A673 (cell line): ENCODE measurements around the gene OR4D9. TPM values are rescaled to one million over a fixed set of nuclear protein-coding genes. Genes with fewer than 3 reads are reported as not detected.

ENCODE experiments used
- BruUV-seq: library from RNA; stranded (reverse); fragments of 400-500 nt; replicated peaks from 2 replicates; lab custom pipeline; 2021; lab: Mats Ljungman, UMichigan
- CTCF ChIA-PET: fragments of 300-600 bp; sonication (Branson Sonifier 250); formaldehyde crosslinking; loops from one replicate; lab custom pipeline; 2022; ENCODE audit warnings: antibody characterized with exemption; lab: Charles Lee
- POLR2A ChIA-PET: fragments of 300-600 bp; sonication (Branson Sonifier 250); formaldehyde crosslinking; loops from one replicate; lab custom pipeline; 2022; ENCODE audit warnings: antibody characterized with exemption; ENCODE audit not compliant: low non-redundant PET; lab: Charles Lee
- DNase-seq: peaks from one replicate; pipeline ENCODE4 v3.0.0-alpha.2; 2015; ENCODE audit warnings: low spot score
- H3K27ac ChIP-seq: fragments of 200-600 bp; sonication (generic); 2 replicates; pipeline ENCODE4 v1.5.1; 2016; ENCODE audit warnings: mixed run types, low read depth, mild to moderate bottlenecking, mixed read lengths, antibody characterized with exemption, low read length; ENCODE audit not compliant: poor library complexity, severe bottlenecking
- H3K27me3 ChIP-seq: fragments of 200-600 bp; sonication (generic); replicated peaks from 2 replicates; pipeline ENCODE4 v1.6.1; 2017; ENCODE audit warnings: mixed run types, low read depth, mild to moderate bottlenecking, mixed read lengths, antibody characterized with exemption, low read length; ENCODE audit not compliant: insufficient read depth, poor library complexity
- H3K36me3 ChIP-seq: fragments of 200-600 bp; sonication (generic); 2 replicates; pipeline ENCODE4 v1.6.1; 2016; ENCODE audit warnings: mixed run types, mild to moderate bottlenecking, mixed read lengths, antibody characterized with exemption, low read length; ENCODE audit not compliant: insufficient read depth, poor library complexity, severe bottlenecking
- H3K4me1 ChIP-seq: fragments of 200-600 bp; sonication (generic); 2 replicates; pipeline ENCODE4 v1.6.1; 2017; ENCODE audit warnings: mixed run types, mild to moderate bottlenecking, mixed read lengths, antibody characterized with exemption, low read length; ENCODE audit not compliant: insufficient read depth, poor library complexity, severe bottlenecking
- H3K4me3 ChIP-seq: fragments of 200-600 bp; sonication (generic); 2 replicates; pipeline ENCODE4 v1.5.1; 2016; ENCODE audit warnings: low read depth, mixed run types, mild to moderate bottlenecking, mixed read lengths, low read length; ENCODE audit not compliant: poor library complexity, severe bottlenecking
- H3K9me3 ChIP-seq: fragments of 200-600 bp; sonication (generic); 2 replicates; pipeline ENCODE4 v1.6.1; 2016; ENCODE audit warnings: mixed run types, low read depth, mild to moderate bottlenecking, mixed read lengths, antibody characterized with exemption, low read length; ENCODE audit not compliant: poor library complexity, severe bottlenecking
- CTCF ChIP-seq: fragments of 300-800, 200-600 bp; sonication (generic); conservative IDR thresholded peaks from 2 replicates; pipeline ENCODE4 v1.5.1; 2017; ENCODE audit warnings: low read depth, mild to moderate bottlenecking, antibody characterized with exemption, low read length, moderate library complexity, mixed read lengths
- EZH2 ChIP-seq: fragments of 200-600 bp; sonication (generic); IDR thresholded peaks from 2 replicates; pipeline ENCODE4 v1.6.1; 2017; ENCODE audit warnings: borderline replicate concordance, low read depth, mild to moderate bottlenecking, mixed read lengths, antibody characterized with exemption, low read length; ENCODE audit not compliant: poor library complexity, severe bottlenecking
- intact Hi-C: fragments of 100-400 bp; cut with micrococcal nuclease; formaldehyde crosslinking; loops from one replicate; pipeline ENCODE4 v1.10.0; 2022; ENCODE audit not compliant: unreplicated experiment
- total RNA-seq: library from RNA; stranded (reverse); gene quantifications from 2 replicates; pipeline ENCODE4 v1.2.3, GENCODE V29; 2021

Gene OR4D9
- total RNA-seq, 1 experiment from 2014 or later, result not detected

DNA sequence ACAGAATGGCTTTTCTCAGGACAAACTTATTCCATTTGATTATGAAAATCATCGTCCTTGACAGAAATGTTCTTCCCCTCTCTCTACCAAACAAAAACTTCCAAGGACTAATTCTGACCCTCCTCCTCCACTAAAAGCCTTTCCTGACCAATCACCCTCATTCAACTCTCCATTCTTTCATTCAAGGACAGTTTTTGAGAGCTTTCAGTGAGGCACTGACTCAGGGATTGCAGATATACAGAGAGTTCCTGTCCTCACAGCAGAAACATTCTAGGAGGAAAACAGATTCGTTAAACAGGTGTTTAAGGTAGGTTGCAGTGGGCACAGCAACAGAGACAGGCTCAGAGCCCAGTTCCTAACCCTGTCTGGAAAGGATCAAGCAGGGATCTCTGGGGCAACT is 41.5 kb downstream of the OR4D9 start:
- DNase-seq, result no peak
- Histone ChIP-seq H3K27me3 (no peaks in the 10 kb centered on the region), H3K4me1 (peaks cover 19% of the 10 kb centered on the region), H3K27ac (no peak overlapping the region), H3K36me3 (no peaks in the 10 kb centered on the region), H3K4me3 (peak overlapping the region; percentile 60), H3K9me3 (no peaks in the 10 kb centered on the region)
- intact Hi-C loops, result loop anchor here (5.0 to 10.0 kb wide), 2 partner anchors 64 to 358 kb away; partner anchors contain the start of gene OSBP
- TF ChIP-seq CTCF, result no peak
- ChIA-PET POLR2A (no interaction called here), CTCF (no interaction called here)
- no TSS peak for BruUV-seq

GRCh38 chr11:59553323-59553722 is 42.0 kb downstream of the OR4D9 start:
- no peak overlapping the region for H3K4me3 ChIP-seq
- BruUV-seq, result no TSS peak
- no peak for TF ChIP-seq EZH2
- TF ChIP-seq CTCF, result no peak
- no peaks in the 10 kb centered on the region for H3K9me3 ChIP-seq
- H3K36me3 ChIP-seq, result no peaks in the 10 kb centered on the region
- DNase-seq, result no peak
- intact Hi-C loops, result loop anchor here (5.0 to 10.0 kb wide), 2 partner anchors 64 to 359 kb away; partner anchors contain the start of gene OSBP
- no peak overlapping the region for H3K27ac ChIP-seq
- H3K27me3 ChIP-seq, result no peaks in the 10 kb centered on the region
- CTCF ChIA-PET, result no interaction called here
- POLR2A ChIA-PET, result no interaction called here
- H3K4me1 ChIP-seq, result peaks cover 14% of the 10 kb centered on the region

- Histone ChIP-seq H3K27ac (peak overlapping the region; percentile 58), H3K9me3 (no peaks in the 10 kb centered on the region), H3K27me3 (no peaks in the 10 kb centered on the region), H3K36me3 (no peaks in the 10 kb centered on the region), H3K4me3 (peak overlapping the region; percentile 53), H3K4me1 (peaks cover 5% of the 10 kb centered on the region)
- ChIA-PET CTCF (no interaction called here), POLR2A (no interaction called here)
- no peak for DNase-seq
- TF ChIP-seq EZH2 (no peak), CTCF (no peak)
- TSS peak; percentile 84 for BruUV-seq
- intact Hi-C loops, result loop anchor here (10.0 kb wide), 1 partner anchor 361 kb away; no protein-coding TSS in a partner anchor
Measured at GRCh38 chr11:59555601-59556114, 44.3 kb downstream of the OR4D9 start.
